H1 (cell line): ENCODE data around the gene NYAP2. TPM values are rescaled to one million over a fixed set of nuclear protein-coding genes. Genes with fewer than 3 reads are reported as not detected.

Experiments used
- CTCF ChIA-PET: fragments of 300-600 bp; sonication (Branson Sonifier 250); formaldehyde crosslinking; loops from one replicate; lab custom pipeline; 2021; ENCODE audit not compliant: partially characterized antibody; lab: Charles Lee
- POLR2A ChIA-PET: fragments of 300-600 bp; sonication (Branson Sonifier 250); formaldehyde crosslinking; loops from one replicate; lab custom pipeline; 2021; ENCODE audit warnings: inconsistent platforms; ENCODE audit not compliant: partially characterized antibody; lab: Charles Lee
- DNase-seq, 2 experiments: peaks; one replicate each; pipeline versions ENCODE4 v3.0.0 to v3.0.0-alpha.2; 2010 to 2022; ENCODE audit warnings: low spot score in 2 of 2, low read depth in 1 of 2, mixed read lengths in 1 of 2
- FAIRE-seq: peaks from 2 replicates; lab custom pipeline; 2011; peaks lifted over from hg19 to GRCh38; lab: Jason Lieb, UNC
- H2AFZ ChIP-seq: 2 replicates; pipeline ENCODE4 v1.8.1; 2012; ENCODE audit warnings: low read length, inconsistent platforms
- H2AK5ac ChIP-seq: 2 replicates; pipeline ENCODE4 v1.6.1; 2013; ENCODE audit warnings: low read depth, low read length
- H2BK120ac ChIP-seq: replicated peaks from 2 replicates; pipeline ENCODE3; 2013; ENCODE audit warnings: low read depth, low read length, inconsistent platforms
- H2BK12ac ChIP-seq: 2 replicates; pipeline ENCODE4 v1.6.1; 2013; ENCODE audit warnings: low read depth, low read length
- H2BK15ac ChIP-seq: 2 replicates; pipeline ENCODE4 v1.6.1; 2013; ENCODE audit warnings: low read length
- H2BK20ac ChIP-seq: 2 replicates; pipeline ENCODE4 v1.6.1; 2013; ENCODE audit warnings: low read length
- H2BK5ac ChIP-seq: 2 replicates; pipeline ENCODE4 v1.6.1; 2013; ENCODE audit warnings: low read depth, low read length
- H3K14ac ChIP-seq: 2 replicates; pipeline ENCODE4 v1.6.1; 2013; ENCODE audit warnings: inconsistent platforms; ENCODE audit not compliant: insufficient read length
- H3K18ac ChIP-seq: 2 replicates; pipeline ENCODE4 v1.6.1; 2013; ENCODE audit warnings: low read length; ENCODE audit errors: extremely low read depth
- H3K23ac ChIP-seq: 2 replicates; pipeline ENCODE4 v1.6.1; 2013; ENCODE audit warnings: inconsistent platforms; ENCODE audit not compliant: insufficient read length
- H3K23me2 ChIP-seq: 2 replicates; pipeline ENCODE4 v1.6.1; 2013; ENCODE audit warnings: low read depth, low read length
- H3K27ac ChIP-seq: 2 replicates; pipeline ENCODE4 v1.6.1; 2011; ENCODE audit warnings: low read depth, low read length, inconsistent platforms
- H3K27me3 ChIP-seq, 4 experiments: replicated peaks in 1 of 4; 1 replicate in 1 of 4; 2 replicates in 3 of 4; pipeline versions ENCODE4 v1.6.1 to v1.8.1; 2011 to 2013; ENCODE audit warnings: low read length in 3 of 4, mild to moderate bottlenecking in 3 of 4, inconsistent platforms in 2 of 4, mixed read lengths in 2 of 4, moderate library complexity in 1 of 4; ENCODE audit not compliant: control insufficient read depth in 3 of 4, insufficient read depth in 3 of 4; ENCODE audit errors: extremely low read depth in 1 of 4
- H3K36me3 ChIP-seq, 4 experiments: 2 replicates each; pipeline versions ENCODE4 v1.6.1 to v1.8.1; 2011 to 2013; ENCODE audit warnings: mild to moderate bottlenecking in 4 of 4, low read length in 3 of 4, moderate library complexity in 2 of 4, control low read depth in 1 of 4, inconsistent platforms in 1 of 4; ENCODE audit not compliant: insufficient read depth in 4 of 4, control insufficient read depth in 2 of 4
- H3K4ac ChIP-seq: replicated peaks from 2 replicates; pipeline ENCODE3; 2013; ENCODE audit warnings: low read length, low read depth, mixed read lengths, inconsistent platforms; ENCODE audit not compliant: insufficient read length
- H3K4me1 ChIP-seq, 4 experiments: replicated peaks in 1 of 4; 1 replicate in 1 of 4; 2 replicates in 3 of 4; pipeline versions ENCODE4 v1.6.1 to v1.8.1; 2011 to 2013; ENCODE audit warnings: low read length in 3 of 4, inconsistent platforms in 2 of 4, mixed read lengths in 1 of 4; ENCODE audit not compliant: insufficient read depth in 4 of 4, control insufficient read depth in 3 of 4
- H3K4me2 ChIP-seq, 2 experiments: 2 replicates each; pipeline versions ENCODE4 v1.6.1 to v1.8.1; 2011 to 2013; ENCODE audit warnings: low read depth in 2 of 2, low read length in 2 of 2, control low read depth in 1 of 2, inconsistent platforms in 1 of 2, mild to moderate bottlenecking in 1 of 2; ENCODE audit not compliant: insufficient read depth in 1 of 2
- H3K4me3 ChIP-seq, 4 experiments: fragments of 200-600, 300-600 bp in 1 of 4; sonication (generic), shearing (Covaris generic), sonication (Bioruptor Twin) in 1 of 4; 2 replicates each; pipeline versions ENCODE4 v1.5.1 to v1.8.1; 2011 to 2016; ENCODE audit warnings: low read length in 4 of 4, low read depth in 3 of 4, control low read depth in 2 of 4, inconsistent platforms in 2 of 4, mild to moderate bottlenecking in 2 of 4, mixed read lengths in 1 of 4, moderate library complexity in 1 of 4; ENCODE audit not compliant: insufficient read depth in 2 of 4; ENCODE audit errors: extremely low read depth in 1 of 4
- H3K56ac ChIP-seq: replicated peaks from 2 replicates; pipeline ENCODE3; 2013; ENCODE audit warnings: low read depth, mild to moderate bottlenecking, mixed read lengths, low read length, inconsistent platforms; ENCODE audit not compliant: insufficient read length
- H3K79me1 ChIP-seq: 2 replicates; pipeline ENCODE4 v1.6.1; 2013; ENCODE audit warnings: low read depth, low read length, control low read depth
- H3K79me2 ChIP-seq, 2 experiments: 2 replicates each; pipeline versions ENCODE4 v1.6.1 to v1.8.1; 2012 to 2013; ENCODE audit warnings: low read length in 2 of 2, mild to moderate bottlenecking in 2 of 2, inconsistent platforms in 1 of 2; ENCODE audit not compliant: insufficient read depth in 2 of 2, control insufficient read depth in 1 of 2
- H3K9ac ChIP-seq, 4 experiments: replicated peaks in 1 of 4; 1 replicate in 1 of 4; 2 replicates in 3 of 4; pipeline versions ENCODE4 v1.6.1 to v1.8.1; 2011 to 2013; ENCODE audit warnings: low read depth in 3 of 4, low read length in 3 of 4, control low read depth in 2 of 4, mild to moderate bottlenecking in 2 of 4, moderate library complexity in 2 of 4, inconsistent platforms in 1 of 4; ENCODE audit errors: extremely low read depth in 1 of 4
- H3K9me3 ChIP-seq, 2 experiments: 2 replicates each; pipeline versions ENCODE4 v1.6.1 to v1.8.1; 2012 to 2013; ENCODE audit warnings: mild to moderate bottlenecking in 2 of 2, moderate library complexity in 2 of 2, control low read depth in 1 of 2, inconsistent platforms in 1 of 2, low read depth in 1 of 2, low read length in 1 of 2, mixed read lengths in 1 of 2; ENCODE audit not compliant: insufficient read depth in 2 of 2
- H4K20me1 ChIP-seq, 2 experiments: replicated peaks in 1 of 2; 2 replicates each; pipeline versions ENCODE3 to v1.8.1; 2011 to 2013; ENCODE audit warnings: inconsistent platforms in 2 of 2, low read length in 2 of 2, mild to moderate bottlenecking in 1 of 2; ENCODE audit not compliant: insufficient read depth in 2 of 2, control insufficient read depth in 1 of 2
- H4K5ac ChIP-seq: 2 replicates; pipeline ENCODE4 v1.6.1; 2013; ENCODE audit warnings: low read length, low read depth, mixed read lengths, inconsistent platforms; ENCODE audit not compliant: insufficient read length
- H4K8ac ChIP-seq: 2 replicates; pipeline ENCODE4 v1.8.0; 2013; ENCODE audit warnings: mild to moderate bottlenecking, moderate library complexity, low read length, inconsistent platforms; ENCODE audit not compliant: insufficient read depth; ENCODE audit errors: extremely low read depth
- H4K91ac ChIP-seq: replicated peaks from 2 replicates; pipeline ENCODE3; 2013; ENCODE audit warnings: low read length, mixed read lengths, inconsistent platforms; ENCODE audit not compliant: insufficient read length
- SRF ChIP-seq: IDR thresholded peaks from 2 replicates; pipeline ENCODE4 v1.6.1; 2011; ENCODE audit warnings: mild to moderate bottlenecking, low read depth, low read length, moderate library complexity
- TAF7 ChIP-seq: optimal IDR thresholded peaks from 2 replicates; pipeline ENCODE3; 2011; ENCODE audit warnings: low read depth, mild to moderate bottlenecking, inconsistent platforms, low read length, moderate library complexity, borderline replicate concordance
- YY1 ChIP-seq: IDR thresholded peaks from 2 replicates; pipeline ENCODE4 v1.6.1; 2011; ENCODE audit warnings: low read depth, mild to moderate bottlenecking, low read length
- polyA plus RNA-seq, 7 experiments: library from polyadenylated mRNA; depleted of rRNA in 3 of 7; stranded (reverse) in 5 of 7; unstranded in 2 of 7; fragments of >200 nt in 5 of 7; fragments of 200-250 nt in 2 of 7; gene quantifications; 1 replicate in 5 of 7; 2 replicates in 1 of 7; 4 replicates in 1 of 7; pipeline versions ENCODE4 v1.2.1 to v1.2.3, GENCODE V29; 2011 to 2013; ENCODE audit warnings: missing spikeins in 2 of 7, mixed read lengths in 2 of 7
- total RNA-seq: library from RNA; stranded (reverse); fragmentation: NEBNext Ultra II Directional; extraction: Animal tissue kit (Norgen Biotek cat#: 25700); gene quantifications from 2 replicates; pipeline ENCODE4 v1.2.1, GENCODE V29; 2021

Gene NYAP2
- total and polyA plus RNA-seq, 2 of the 8 experiments (the other 6 are each of a cell fraction or from before 2014, with no cell fraction given) = not detected

GRCh38 chr2:225598426-225598825, 198.9 kb downstream of the NYAP2 start:
- no peaks in the 10 kb centered on the region for H4K20me1 ChIP-seq
- no peak overlapping the region for H2BK20ac ChIP-seq
- no peak overlapping the region for H3K23ac ChIP-seq
- no peaks in the 10 kb centered on the region for H3K23me2 ChIP-seq
- H2AK5ac ChIP-seq = no peak overlapping the region
- POLR2A ChIA-PET = no interaction called here
- no peak overlapping the region for H3K9ac ChIP-seq
- FAIRE-seq (no peak), DNase-seq (no peak)
- H2AFZ ChIP-seq = no peak overlapping the region
- H3K79me2 ChIP-seq = no peaks in the 10 kb centered on the region
- no peak overlapping the region for H2BK120ac ChIP-seq
- CTCF ChIA-PET = no interaction called here
- H3K4me2 ChIP-seq = no peak overlapping the region
- no peak overlapping the region for H4K91ac ChIP-seq
- no peak overlapping the region for H4K5ac ChIP-seq
- no peak overlapping the region for H3K56ac ChIP-seq
- no peak for TF ChIP-seq TAF7
- TF ChIP-seq YY1 = no peak
- TF ChIP-seq SRF = no peak
- H2BK5ac ChIP-seq = no peak overlapping the region
- H2BK15ac ChIP-seq = no peak overlapping the region
- H3K79me1 ChIP-seq = no peaks in the 10 kb centered on the region
- H3K18ac ChIP-seq = no peak overlapping the region
- H3K4me3 ChIP-seq = no peak overlapping the region
- no peaks in the 10 kb centered on the region for H3K4me1 ChIP-seq
- H3K4ac ChIP-seq = no peak overlapping the region
- no peaks in the 10 kb centered on the region for H3K36me3 ChIP-seq
- no peak overlapping the region for H2BK12ac ChIP-seq
- H3K14ac ChIP-seq = no peak overlapping the region
- no peak overlapping the region for H4K8ac ChIP-seq
- no peak overlapping the region for H3K27ac ChIP-seq
- no peaks in the 10 kb centered on the region for H3K9me3 ChIP-seq
- H3K27me3 ChIP-seq = no peaks in the 10 kb centered on the region; a peak in 1 of 7 replicates
